ENCODE data around the gene AKT1. TPM values are rescaled to one million over a fixed set of nuclear protein-coding genes. Genes with fewer than 3 reads are reported as not detected.

The AKT1 gene
- total and polyA plus RNA-seq, 2 of the 13 experiments (the other 11 are each of a cell fraction or from before 2014, with no cell fraction given), result 96.2 to 116 TPM

DNA sequence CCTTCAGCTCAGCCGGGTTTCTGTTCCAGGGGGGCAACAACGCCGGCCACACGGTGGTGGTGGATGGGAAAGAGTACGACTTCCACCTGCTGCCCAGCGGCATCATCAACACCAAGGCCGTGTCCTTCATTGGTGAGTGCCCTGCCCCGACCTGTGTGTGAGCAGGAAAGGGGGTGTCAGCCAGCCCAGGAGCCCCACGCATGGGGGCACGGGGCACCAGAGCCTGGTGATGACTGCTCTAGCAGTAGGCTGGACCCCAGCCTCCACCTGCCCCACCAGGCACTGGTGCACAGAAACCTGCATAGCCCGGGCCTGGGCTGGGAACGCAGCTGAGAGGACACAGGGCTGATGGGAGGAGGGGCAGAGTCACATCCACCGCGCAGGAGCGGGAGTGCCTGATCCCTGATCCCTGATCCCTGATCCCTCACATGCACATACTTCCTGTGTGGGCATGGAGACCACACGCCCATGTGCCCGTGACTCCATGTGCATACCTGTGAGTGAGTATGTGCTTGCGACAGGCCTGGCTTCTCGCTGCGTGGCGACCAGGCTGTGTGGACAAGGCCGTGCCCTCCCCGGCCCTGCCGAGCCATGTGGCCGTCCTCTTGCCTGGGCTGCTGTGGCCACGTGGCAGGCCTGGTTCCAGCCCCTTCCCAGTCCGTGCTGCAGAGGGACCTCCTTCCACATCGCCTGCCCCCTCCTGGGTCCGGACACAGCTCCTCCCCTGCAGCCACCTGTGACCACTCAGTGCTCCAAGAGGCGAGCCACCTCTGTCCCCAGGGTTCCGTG lies 60.4 kb downstream of the AKT1 start (continued):
- TF ChIP-seq MXD3 (CRISPR knock-in tag; IDR thresholded peaks at IDR 0.05), result 0 out of 2 replicates have a peak, but pooled peaks have one; percentile 52
- peak; percentile 53; the same call in 1 of the 2 replicates for TF ChIP-seq KDM1A (CRISPR knock-in tag; IDR thresholded peaks at IDR 0.05)
- peak; percentile 73 for TF ChIP-seq FOXO1 (CRISPR knock-in tag; IDR thresholded peaks at IDR 0.05)
- peak; percentile 78 for TF ChIP-seq ZNF883 (CRISPR knock-in tag; IDR thresholded peaks at IDR 0.05; ENCODE audit: not compliant biosample characterization)
- TF ChIP-seq, protein P1, sequence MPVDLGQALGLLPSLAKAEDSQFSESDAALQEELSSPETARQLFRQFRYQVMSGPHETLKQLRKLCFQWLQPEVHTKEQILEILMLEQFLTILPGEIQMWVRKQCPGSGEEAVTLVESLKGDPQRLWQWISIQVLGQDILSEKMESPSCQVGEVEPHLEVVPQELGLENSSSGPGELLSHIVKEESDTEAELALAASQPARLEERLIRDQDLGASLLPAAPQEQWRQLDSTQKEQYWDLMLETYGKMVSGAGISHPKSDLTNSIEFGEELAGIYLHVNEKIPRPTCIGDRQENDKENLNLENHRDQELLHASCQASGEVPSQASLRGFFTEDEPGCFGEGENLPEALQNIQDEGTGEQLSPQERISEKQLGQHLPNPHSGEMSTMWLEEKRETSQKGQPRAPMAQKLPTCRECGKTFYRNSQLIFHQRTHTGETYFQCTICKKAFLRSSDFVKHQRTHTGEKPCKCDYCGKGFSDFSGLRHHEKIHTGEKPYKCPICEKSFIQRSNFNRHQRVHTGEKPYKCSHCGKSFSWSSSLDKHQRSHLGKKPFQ (CRISPR knock-in tag; IDR thresholded peaks at IDR 0.05; ENCODE audit: insufficient replicate concordance), result peak; percentile 79
- TF ChIP-seq KAT8 (CRISPR knock-in tag; IDR thresholded peaks at IDR 0.05), result peak; percentile 74
- TF ChIP-seq, protein P2, sequence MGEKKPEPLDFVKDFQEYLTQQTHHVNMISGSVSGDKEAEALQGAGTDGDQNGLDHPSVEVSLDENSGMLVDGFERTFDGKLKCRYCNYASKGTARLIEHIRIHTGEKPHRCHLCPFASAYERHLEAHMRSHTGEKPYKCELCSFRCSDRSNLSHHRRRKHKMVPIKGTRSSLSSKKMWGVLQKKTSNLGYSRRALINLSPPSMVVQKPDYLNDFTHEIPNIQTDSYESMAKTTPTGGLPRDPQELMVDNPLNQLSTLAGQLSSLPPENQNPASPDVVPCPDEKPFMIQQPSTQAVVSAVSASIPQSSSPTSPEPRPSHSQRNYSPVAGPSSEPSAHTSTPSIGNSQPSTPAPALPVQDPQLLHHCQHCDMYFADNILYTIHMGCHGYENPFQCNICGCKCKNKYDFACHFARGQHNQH (CRISPR knock-in tag; IDR thresholded peaks at IDR 0.05), result peak; percentile 87; the same call in 1 of the 2 replicates
- TF ChIP-seq CEBPB (IDR thresholded peaks at IDR 0.05; ENCODE audit: borderline replicate concordance, low read depth, low read length), result 0 out of 2 replicates have a peak, but pooled peaks have one; percentile 31
- TF ChIP-seq ZNF678 (CRISPR knock-in tag; IDR thresholded peaks at IDR 0.05), result 0 out of 2 replicates have a peak, but pooled peaks have one; percentile 67
- peak; percentile 69; the same call in 1 of the 2 replicates for TF ChIP-seq ARID4A (CRISPR knock-in tag; IDR thresholded peaks at IDR 0.05; ENCODE audit: borderline replicate concordance)
- TF ChIP-seq ZNF205 (CRISPR knock-in tag; IDR thresholded peaks at IDR 0.05), result 0 out of 2 replicates have a peak, but pooled peaks have one; percentile 26
- TF ChIP-seq NR2F1 (CRISPR knock-in tag; IDR thresholded peaks at IDR 0.05), result peak; percentile 59 to 68; a peak in 2 of 4 replicates
- peak; percentile 69 for TF ChIP-seq YEATS2 (CRISPR knock-in tag; IDR thresholded peaks at IDR 0.05; ENCODE audit: borderline replicate concordance)
- peak; percentile 44 for TF ChIP-seq CBX1 (IDR thresholded peaks at IDR 0.05; ENCODE audit: low read depth)
- peak; percentile 95; the same call in 1 of the 2 replicates for TF ChIP-seq ZNF430 (CRISPR knock-in tag; IDR thresholded peaks at IDR 0.05)
- TF ChIP-seq KLF9 (CRISPR knock-in tag; IDR thresholded peaks at IDR 0.05; ENCODE audit: low read depth), result 0 out of 2 replicates have a peak, but pooled peaks have one; percentile 37
- no peak for TF ChIP-seq MAFF (IDR thresholded peaks at IDR 0.05; ENCODE audit: low read depth, low read length)
- TF ChIP-seq, protein P3, sequence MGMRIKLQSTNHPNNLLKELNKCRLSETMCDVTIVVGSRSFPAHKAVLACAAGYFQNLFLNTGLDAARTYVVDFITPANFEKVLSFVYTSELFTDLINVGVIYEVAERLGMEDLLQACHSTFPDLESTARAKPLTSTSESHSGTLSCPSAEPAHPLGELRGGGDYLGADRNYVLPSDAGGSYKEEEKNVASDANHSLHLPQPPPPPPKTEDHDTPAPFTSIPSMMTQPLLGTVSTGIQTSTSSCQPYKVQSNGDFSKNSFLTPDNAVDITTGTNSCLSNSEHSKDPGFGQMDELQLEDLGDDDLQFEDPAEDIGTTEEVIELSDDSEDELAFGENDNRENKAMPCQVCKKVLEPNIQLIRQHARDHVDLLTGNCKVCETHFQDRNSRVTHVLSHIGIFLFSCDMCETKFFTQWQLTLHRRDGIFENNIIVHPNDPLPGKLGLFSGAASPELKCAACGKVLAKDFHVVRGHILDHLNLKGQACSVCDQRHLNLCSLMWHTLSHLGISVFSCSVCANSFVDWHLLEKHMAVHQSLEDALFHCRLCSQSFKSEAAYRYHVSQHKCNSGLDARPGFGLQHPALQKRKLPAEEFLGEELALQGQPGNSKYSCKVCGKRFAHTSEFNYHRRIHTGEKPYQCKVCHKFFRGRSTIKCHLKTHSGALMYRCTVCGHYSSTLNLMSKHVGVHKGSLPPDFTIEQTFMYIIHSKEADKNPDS (CRISPR knock-in tag; IDR thresholded peaks at IDR 0.05), result peak; percentile 83; the same call in 1 of the 2 replicates
- no peak for TF ChIP-seq ZNF460 (CRISPR knock-in tag; IDR thresholded peaks at IDR 0.05; ENCODE audit: borderline replicate concordance)
